Measurements from ENCODE around the gene KIAA0232.

The KIAA0232 gene

GRCh38 chr4:6782147-6782845, at the start of gene KIAA0232:
KIAA0232 (plus strand) TSS chr4:6782727; CDS start chr4:6824454, 41,727 bp downstream.
- DNase-seq, result peak; percentile 91

GRCh38 chr4:6733358-6734164, 49.0 kb upstream of the KIAA0232 start:
- peak; percentile 50 for DNase-seq

GRCh38 chr4:6734165-6734786, 48.3 kb upstream of the KIAA0232 start:
- no peak for DNase-seq

GRCh38 chr4:6739920-6740319, 42.6 kb upstream of the KIAA0232 start:
- no peak for DNase-seq

GRCh38 chr4:6740347-6740746, 42.2 kb upstream of the KIAA0232 start:
- no peak for DNase-seq

GRCh38 chr4:6742507-6742906, 40.0 kb upstream of the KIAA0232 start:
- DNase-seq, result no peak

GRCh38 chr4:6742989-6743388, 39.5 kb upstream of the KIAA0232 start:
- DNase-seq, result no peak

- DNase-seq, result no peak
Observed at GRCh38 chr4:6746721-6747293, 35.7 kb upstream of the KIAA0232 start.

GRCh38 chr4:6747294-6748051, 35.1 kb upstream of the KIAA0232 start:
- DNase-seq, result no peak

GRCh38 chr4:6748286-6748685, 34.2 kb upstream of the KIAA0232 start:
- DNase-seq, result no peak

GRCh38 chr4:6749340-6750171, 33.0 kb upstream of the KIAA0232 start:
- peak; percentile 85 for DNase-seq

- DNase-seq, result no peak
Observed at GRCh38 chr4:6750286-6751221, 32.0 kb upstream of the KIAA0232 start.

- DNase-seq, result no peak
Observed at GRCh38 chr4:6751611-6752485, 30.7 kb upstream of the KIAA0232 start.

GRCh38 chr4:6752486-6752829, 30.1 kb upstream of the KIAA0232 start:
- DNase-seq, result no peak

- DNase-seq, result no peak
Observed at GRCh38 chr4:6753103-6753560, 29.4 kb upstream of the KIAA0232 start.

GRCh38 chr4:6753891-6754290, 28.6 kb upstream of the KIAA0232 start:
- no peak for DNase-seq

- DNase-seq, result no peak
Observed at GRCh38 chr4:6754481-6755087, 27.9 kb upstream of the KIAA0232 start.

- DNase-seq, result no peak
Observed at GRCh38 chr4:6755088-6755753, 27.3 kb upstream of the KIAA0232 start.
